RPMI8226 (cell line): Measurements from ENCODE around the gene SLC12A6.
"Not testable (repeated sequence)": the region's sequence is repeated elsewhere in the genome, so short reads cannot be mapped to it uniquely, and the experiment has no call there.

Experiments
- DNase-seq: peaks from one replicate; pipeline ENCODE4 v3.0.0-alpha.2; 2015

SLC12A6 gene

GRCh38 chr15:34337557-34338306, at the start of gene SLC12A6:
TSS of gene SLC12A6 (minus strand) at chr15:34337781. CDS start at chr15:34336680, 1,101 bp downstream.
- DNase-seq: peak; percentile 90

DNA sequence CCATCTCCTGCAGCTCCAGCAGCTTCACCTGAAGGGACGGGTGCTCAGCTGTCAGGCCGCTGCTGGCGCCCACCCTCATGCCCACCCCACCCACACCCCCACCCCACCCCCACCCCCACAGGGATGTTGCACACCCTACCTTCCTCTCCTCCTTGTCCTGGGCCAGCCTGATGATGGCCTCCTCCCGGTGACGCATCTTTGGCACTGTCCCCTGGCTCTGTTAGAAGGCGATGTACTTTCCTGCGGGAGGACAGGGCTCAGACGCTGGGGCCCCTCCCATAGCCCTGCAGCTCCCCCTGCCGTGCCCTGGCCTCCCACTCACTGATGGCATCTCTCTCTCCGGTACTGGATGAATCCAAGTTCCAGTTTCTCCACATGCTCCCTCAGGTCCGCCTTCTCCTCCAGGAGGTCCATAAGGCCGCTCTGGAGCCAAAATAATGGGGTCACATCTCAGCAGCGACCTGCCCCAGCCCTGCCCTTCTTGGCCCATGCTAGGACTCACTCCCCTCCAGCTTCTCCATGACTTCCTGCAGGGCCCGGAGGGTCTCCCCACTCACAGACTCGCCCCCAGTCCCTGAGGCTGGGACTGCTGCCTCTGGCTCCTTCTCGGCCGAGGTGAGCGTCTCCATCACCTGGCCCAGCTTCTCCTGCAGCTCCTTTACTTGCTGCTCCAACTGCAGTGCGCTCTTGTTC, 44.4 kb upstream of the SLC12A6 start:
- DNase-seq: not testable (repeated sequence)

DNA sequence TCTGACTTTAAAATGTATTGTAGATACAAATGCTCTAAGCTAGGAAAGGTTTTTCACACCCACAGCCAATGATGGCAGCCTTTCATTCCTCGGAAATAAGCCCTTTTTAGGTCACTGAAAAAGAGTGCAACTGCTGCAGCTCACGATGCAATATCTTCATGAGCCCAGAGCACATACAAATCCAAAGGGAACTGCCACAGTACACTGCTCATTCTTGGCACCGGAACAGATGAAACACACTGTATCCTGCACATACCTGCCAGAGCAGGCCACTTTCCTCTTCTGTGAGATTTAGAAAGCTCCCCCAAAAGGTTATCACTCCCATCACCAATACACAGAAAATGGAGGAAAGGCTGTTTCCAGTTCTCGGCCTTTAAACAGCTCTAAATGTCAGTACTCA, 42.9 kb upstream of the SLC12A6 start:
- DNase-seq: not testable (repeated sequence)

GRCh38 chr15:34376856-34377255, 39.3 kb upstream of the SLC12A6 start:
- DNase-seq: no peak

GRCh38 chr15:34375541-34375940, 38.0 kb upstream of the SLC12A6 start:
- not testable (repeated sequence) for DNase-seq

DNA sequence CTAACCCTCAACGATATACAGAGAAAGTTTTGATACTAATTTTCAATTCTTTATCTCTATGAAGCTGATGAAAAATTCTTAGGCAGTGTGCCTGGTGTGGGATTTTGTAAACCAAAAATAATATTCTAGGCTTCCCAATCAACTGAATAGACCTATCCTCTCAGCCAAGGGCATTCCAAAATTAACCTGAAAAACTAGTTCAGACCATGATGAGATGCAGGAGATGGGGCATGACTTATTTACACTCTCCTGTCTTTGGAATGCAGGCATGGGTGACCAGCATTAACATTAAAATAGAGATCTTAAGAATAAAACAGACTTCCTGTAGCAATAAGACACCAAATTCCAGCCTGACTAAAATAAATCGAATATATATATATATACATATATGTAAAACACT, 37.2 kb upstream of the SLC12A6 start:
- no peak for DNase-seq

- no peak for DNase-seq
These were observed 36.4 kb upstream of the SLC12A6 start for GRCh38 chr15:34373951-34374350.

DNA sequence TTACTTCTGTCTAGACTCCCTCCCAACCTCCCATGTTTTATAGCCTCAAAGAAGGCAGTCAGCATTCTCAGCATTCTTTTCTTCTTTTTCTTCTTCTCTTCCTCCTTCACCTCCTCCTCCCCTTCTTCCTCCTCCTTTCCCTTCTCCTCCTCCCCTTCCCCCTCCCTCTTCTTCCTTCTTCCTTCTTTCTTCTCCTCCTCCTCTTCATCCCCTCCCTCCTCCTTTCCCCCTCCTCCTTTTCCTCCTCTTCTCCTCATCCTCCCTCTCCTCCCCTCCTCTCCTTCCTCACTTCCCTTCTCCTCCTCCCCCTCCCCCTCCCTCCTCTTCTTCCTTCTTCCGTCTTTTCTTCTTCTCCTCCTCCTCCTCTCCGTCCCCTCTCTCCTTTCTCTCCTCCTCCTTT, 33.1 kb upstream of the SLC12A6 start:
- no peak for DNase-seq

- no peak for DNase-seq
These were observed 32.5 kb upstream of the SLC12A6 start for GRCh38 chr15:34370129-34370528.

DNA sequence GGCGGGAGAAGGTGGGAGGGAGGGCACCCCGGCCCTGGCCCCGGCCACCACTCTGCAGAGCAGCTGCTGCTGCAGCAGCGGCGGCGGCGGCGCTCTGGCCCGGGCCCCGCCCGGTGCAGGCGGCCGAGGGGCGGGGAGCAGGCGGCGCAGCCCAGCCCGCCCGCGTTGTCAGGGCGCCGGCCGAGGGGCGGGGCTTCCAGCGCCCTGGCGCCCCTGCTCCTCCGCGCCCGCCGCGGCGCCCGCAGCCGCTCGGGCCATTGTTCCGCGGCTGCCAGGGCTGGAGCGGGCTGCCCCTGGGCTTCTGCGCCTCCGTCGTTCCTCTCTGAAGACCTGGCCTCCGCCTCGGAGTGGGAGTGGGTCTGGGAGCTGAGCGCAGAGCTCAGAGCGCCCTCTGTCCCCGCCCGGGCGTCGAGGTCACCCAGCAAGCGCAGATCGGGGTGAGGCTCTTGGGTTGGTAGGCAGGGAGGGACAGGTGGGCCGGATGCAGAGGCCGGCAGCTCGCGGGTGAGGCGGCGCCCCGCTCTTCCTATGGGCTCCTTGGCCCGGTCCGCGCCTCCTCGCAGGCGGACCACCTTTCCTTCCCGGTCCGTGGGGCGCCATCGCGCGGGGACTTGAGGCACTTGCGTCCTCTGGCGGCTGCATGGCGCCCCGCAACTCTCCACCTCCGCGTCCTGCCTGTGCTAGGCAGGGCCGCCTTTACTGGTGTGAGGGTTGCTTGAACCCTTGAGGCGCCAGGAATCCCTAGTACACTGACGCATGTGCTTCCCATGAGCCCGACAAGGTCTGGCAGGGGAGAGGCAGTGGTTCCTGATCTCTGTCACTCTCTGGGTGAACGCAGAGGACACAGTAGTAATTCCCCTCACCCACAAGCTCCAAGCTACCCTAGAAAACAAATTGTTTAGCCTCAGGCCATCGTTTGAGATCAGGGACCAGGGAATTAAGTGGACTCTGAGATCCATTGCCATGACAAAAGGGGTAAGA, 29.8 kb upstream of the SLC12A6 start, which contains the start of gene LPCAT4:
Gene LPCAT4 (minus strand): TSS at position 96 of the 981 bp plus-strand sequence. CDS start 96 bp downstream, outside the sequence.
- peak; percentile 88 for DNase-seq

- DNase-seq: peak; percentile 71
These were observed 28.9 kb upstream of the SLC12A6 start for GRCh38 chr15:34366271-34367065.

DNA sequence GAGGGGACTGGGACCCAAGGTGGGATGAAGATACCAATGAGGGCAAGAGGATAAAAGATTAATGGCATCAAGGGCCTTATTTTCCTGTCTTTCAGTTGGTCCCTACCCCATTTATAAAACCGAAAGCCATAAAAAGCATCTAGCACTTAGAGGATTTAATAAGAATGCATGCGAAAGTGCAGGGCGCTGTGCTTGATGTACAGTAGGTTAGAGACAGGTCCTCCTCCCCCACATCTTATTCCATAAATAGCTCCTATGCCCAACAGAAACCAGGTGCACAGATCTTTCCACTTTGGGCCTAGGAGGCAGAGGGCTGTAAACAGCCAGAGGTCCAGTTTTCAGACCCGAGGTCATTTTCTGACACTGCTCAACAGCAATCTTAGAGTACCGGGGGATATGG, 28.3 kb upstream of the SLC12A6 start:
- DNase-seq: peak; percentile 40

DNA sequence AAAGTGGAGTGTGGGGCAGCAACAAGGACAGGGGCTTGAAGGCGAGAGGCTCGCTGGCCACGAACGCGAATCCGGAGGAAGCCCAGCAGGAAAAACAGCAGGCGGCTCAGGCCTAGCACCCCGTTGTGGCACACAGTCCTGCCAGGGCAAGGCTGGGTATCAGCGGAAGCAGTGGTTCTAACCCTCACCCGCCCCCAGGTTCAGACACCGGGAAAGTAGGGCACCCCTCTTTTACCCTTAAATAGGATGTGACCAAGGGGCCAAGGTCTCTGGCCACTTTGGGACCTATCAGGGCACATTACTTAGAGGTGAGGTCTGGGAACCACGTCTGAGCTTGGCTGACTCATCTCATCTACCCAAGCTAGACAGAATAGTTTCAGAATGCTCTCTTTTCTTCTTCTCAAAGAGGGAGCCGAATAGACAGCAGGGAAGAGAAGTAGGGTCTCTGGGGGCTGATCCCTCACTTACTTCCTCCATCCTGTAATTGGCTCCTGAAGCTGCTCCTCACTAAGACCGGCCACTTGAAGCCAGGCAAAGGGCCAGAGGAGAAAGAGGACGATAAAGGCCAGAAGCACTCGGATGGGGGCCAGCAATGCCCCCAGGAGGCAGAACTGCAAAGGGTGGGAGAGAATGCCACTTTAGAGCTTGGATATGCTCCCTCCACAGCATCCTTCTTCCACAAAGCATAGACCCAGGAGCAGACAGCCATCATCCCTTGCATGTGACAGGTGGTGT, 27.7 kb upstream of the SLC12A6 start:
- DNase-seq: no peak

GRCh38 chr15:34364041-34364440, 26.5 kb upstream of the SLC12A6 start:
- no peak for DNase-seq

DNA sequence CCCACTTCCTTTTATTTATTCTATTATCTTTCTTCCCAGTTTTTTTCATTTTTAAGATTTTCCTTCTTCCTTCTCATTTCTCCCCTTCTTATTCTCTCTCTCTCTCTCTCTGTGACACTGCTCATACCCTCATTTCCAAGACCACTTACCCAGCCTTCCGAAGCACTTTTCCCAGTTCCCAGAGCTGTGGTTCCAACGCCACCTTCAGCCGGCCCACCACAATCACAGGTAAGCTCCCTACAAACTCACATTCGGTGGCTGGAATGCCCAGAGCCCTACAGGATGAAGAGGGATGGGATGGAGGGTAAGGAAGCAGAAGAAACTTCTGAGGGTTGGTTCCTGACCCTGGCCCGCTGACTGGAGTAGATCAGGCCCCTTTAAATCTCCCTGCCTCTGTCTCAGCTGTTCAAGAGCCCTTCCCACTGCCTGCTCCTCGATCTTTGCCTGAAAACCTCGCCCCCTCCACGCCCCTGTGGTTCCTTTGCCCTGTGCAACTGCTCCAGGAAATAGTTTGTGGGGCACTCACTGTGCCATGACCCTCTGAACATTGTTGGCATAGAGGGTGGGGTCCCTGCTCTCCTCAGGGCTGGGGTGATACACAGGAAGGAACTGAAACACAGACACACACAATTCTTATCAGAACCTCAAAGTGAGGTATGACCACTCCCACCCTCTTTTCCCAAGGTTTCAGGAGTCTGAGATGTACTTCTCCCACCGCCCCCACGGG, 24.6 kb upstream of the SLC12A6 start:
- DNase-seq: no peak

GRCh38 chr15:34361278-34361677, 23.7 kb upstream of the SLC12A6 start:
- DNase-seq: no peak

DNA sequence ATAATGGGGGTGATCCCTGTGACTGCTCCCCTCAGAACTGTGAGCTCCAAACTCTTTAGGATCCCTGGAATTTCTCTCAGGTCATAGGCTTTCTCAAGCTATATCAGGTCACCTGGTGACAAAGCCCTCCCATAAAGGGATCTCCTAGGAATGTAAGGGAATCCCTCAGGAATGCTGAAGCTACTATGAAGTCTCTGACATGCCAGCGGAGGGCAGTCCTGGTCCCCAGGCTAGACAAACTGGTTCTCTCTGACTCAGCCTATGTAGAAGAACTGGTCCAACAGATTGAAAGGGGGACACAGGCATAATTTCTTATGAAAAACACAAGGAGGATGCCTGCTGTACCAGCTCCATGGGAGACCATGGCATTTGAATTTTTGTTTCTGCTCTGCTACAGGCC, 22.7 kb upstream of the SLC12A6 start:
- no peak for DNase-seq

- no peak for DNase-seq
These were observed 21.8 kb upstream of the SLC12A6 start for GRCh38 chr15:34359416-34359815.

DNA sequence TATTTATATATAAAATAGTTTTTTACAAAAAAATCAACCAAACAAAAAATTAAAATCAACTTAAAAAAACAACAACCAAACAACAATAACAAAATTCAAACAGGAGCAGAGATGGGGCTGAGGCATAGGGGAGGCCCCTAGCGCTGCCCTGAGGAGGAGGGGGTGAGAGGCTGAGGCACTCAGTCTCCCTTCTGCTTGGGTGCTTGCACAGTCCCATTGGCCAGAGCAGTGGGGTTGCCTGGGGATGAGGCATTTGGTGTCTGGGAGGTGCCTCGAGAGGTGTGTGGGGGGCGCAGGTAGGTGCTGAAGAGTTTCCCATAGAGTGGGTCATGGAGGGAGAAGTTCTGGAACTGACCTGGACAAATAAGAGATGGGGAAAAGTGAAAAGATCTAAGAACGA, 21.4 kb upstream of the SLC12A6 start:
- DNase-seq: no peak

GRCh38 chr15:34358367-34358766, 20.8 kb upstream of the SLC12A6 start:
- no peak for DNase-seq

- no peak for DNase-seq
These were observed 20.1 kb upstream of the SLC12A6 start for GRCh38 chr15:34357653-34358052.
